GM18868 (cell line): ENCODE results near the gene MYO5A.
A peak's percentile ranks its signal among the peaks of the same experiment; 100 is the strongest.
"Not testable (repeated sequence)": the region's sequence is repeated elsewhere in the genome, so short reads cannot be mapped to it uniquely, and the experiment has no call there.

Source experiments
- ATAC-seq: cut with Tn5 transposase; IDR thresholded peaks from one replicate; pipeline ENCODE4 v1.9.1; 2021; ENCODE audit warnings: mild to moderate bottlenecking, moderate library complexity; ENCODE audit not compliant: unreplicated experiment

Gene MYO5A

DNA sequence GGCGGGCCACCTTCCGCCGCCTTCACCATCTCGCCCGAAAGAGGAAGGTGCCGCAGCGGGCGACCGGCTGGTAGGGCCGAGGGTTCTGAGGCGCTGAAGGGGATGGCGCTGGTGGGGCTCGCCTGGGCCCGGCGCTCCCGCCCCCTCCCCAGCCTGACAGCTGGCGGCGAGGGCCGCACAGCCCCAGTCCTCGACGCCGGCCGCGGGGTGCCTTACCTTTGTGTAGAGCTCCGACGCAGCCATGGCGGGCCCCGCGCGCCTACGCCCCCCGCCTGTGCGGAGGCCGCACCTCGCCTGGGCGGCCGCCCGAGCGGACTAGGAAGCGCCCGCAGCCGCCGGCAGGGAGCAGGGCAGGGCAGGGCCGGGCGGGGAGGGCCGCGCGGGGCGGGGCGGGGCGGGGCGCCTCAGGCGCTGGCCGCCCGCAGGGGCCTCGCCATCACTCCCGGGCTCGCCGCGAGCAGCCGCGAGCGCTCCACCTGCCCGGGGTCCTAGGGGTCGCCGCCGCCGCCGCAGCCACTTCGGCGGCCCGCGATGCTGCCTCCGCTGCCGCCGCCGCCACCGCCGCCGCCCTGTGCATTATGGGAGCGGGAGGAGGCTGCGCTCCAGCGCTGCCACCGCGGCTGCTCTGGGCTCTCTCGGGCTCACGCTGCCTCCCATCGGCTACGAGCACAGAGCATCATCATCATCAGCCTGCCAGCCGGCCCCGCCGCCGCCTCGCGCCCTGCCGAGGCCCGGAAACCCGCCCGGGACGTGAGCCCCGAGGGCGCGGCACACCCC, at the start of gene MYO5A:
MYO5A (minus strand) TSS at position 317 of the 777 bp plus-strand sequence; CDS start at position 243, 74 bp downstream.
- peak; percentile 86 for ATAC-seq

DNA sequence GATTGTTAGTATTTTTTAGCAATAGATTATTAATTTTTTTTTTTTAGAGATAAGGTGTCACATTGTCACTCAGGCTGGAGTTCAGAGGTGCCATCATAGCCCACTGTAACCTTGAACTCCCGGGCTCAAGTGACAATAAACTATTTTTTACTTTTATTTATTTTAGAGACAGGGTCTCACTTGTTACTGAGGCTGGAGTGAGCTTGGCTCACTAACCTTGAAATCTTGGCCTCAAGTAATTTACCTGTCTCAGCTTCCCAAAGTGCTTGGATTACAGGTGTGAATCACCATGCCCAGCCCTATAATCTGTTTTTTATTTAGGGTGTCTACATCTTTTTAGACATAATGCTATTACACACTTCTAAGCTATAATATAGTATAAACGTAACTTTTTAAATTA, 48.0 kb upstream of the MYO5A start:
- no peak for ATAC-seq

DNA sequence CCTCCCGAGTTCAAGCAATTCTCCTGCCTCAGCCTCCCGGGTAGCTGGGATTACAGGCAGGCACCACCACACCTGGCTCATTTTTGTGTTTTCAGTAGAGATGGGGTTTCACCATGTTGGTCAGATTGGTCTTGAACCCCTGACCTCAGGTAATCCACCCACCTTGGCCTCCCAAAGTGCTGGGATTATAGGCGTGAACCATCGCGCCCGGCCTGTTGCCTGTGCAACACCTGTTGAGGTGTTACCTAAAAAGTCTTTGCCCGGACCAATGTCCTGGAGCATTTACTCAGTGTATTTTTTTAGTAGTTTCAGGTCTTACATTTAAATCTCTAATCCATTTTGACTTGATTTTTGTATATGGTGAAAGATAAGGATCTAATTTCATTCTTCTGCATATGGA, 46.9 kb upstream of the MYO5A start:
- not testable (repeated sequence) for ATAC-seq

DNA sequence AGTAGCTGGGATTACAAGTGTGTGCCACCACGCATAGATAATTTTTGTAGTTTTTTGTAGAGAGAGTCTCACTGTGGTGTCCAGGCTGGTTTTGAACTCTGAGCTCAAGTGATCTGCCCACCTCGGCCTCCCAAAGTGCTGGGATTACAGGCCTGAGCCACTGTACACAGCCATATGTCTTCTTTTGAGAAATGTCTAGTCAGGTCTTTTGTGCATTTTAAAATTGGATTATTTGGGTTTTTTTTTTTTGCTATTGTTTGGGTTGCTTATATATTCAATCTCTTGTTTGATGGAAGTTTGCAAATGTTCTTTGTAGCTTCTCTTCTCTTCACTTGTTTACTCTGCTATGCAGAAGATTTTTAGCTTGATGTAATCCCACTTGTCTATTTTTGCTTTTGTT, 46.4 kb upstream of the MYO5A start:
- ATAC-seq = no peak

DNA sequence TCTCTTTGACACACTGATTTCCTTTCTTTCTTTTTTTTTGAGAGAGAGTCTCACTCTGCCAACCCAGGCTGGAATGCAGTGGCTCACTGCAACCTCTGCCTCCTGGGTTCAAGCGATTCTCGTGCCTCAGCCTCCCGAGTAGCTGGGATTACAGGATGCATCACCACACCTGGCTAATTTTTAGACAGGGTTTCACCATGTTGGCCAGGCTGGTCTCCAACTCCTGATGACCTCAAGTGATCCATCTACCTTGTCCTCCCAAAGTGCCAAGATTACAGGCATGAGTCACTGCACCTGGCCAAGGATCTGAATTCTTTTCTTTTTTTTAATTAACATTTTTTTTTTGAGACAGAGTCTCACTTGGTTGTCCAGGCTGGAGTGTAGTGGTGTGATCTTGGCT, 45.9 kb upstream of the MYO5A start:
- ATAC-seq = not testable (repeated sequence)

- peak; percentile 74 for ATAC-seq
Measured at GRCh38 chr15:52568601-52569585, 40.2 kb upstream of the MYO5A start, which contains the start of gene ARPP19. Gene ARPP19, minus strand, starts transcription at chr15:52569030. Its CDS starts 138 bp downstream, at chr15:52568892.

DNA sequence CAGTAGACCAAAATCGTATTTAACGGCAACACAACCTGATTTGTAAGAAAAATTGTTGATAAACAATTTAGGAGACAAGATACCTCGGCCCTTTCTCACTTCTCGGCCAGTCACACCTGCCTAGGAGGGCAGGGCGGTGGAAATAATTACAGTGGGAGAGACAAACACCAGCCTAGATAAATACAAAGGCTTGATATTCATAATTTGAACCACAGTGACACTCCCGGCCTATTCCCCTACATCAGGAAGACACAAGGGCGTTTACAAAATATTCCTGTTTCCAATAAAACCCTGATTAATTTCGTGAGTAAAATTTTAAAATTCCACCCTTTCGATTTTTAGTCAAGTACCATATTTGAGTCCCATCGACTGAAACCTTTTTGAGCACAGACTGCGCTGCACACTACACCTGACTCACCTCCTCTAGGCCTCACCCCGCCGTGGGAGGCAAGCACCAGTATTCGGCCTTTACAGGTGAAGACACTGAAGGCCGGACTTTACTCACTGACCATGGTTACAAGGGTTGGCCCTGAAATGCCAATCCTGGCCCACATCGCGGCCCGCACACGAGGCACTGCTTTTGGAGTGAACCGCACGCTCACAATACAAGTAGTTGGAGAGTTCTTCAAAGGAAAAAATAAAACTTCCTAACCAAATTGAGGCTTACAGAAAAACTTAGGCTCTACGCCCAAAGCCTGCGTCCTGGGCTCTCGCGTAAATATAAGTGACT, 39.4 kb upstream of the MYO5A start:
- ATAC-seq = no peak

DNA sequence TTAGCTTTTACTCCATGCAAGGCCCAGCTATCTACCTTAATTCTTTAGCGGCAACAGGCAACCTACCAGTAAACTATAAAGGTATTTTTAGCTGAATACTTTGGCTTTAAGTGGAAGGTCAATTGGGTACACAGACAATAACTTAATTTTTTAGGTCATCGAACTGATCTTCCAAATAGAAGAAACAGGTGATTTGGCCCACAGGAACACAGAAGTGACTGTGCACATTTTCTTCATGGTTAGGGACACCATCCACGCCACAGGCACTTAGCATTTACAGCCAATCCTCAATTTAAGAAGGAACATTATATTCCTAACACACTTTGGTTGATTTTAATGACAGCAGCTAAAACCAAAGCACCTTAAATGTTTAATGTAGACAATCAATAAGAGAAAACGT, 38.2 kb upstream of the MYO5A start:
- no peak for ATAC-seq

- ATAC-seq = peak; percentile 58
Measured at GRCh38 chr15:52565417-52566358, 37.0 kb upstream of the MYO5A start.

DNA sequence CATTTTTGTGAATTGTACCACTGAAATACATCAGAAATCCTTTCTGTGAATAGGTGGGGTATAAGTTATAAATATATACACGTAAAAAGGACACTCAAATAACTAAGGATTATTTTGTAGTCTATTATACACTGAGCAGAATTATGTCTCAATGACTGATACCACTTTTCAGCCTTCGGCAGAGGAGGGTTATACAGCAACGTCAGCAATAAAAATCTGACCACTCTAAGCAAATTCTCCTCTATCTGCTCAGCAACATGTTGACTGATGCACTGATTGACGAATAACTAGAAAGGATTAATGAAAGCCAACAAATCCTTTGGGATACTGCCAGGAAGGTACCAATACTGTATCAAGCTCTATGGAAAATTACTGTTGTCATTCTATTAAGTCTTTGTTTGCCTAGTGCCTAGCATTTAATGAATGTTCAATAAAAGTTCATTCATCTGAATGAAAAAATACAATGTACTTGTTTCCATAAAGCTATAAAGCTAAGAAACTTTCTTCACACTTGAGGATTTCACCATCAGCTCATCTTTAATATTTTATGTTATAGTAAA, 34.9 kb upstream of the MYO5A start:
- ATAC-seq = no peak

- ATAC-seq = peak; percentile 34
Measured at GRCh38 chr15:52559575-52559974, 30.9 kb upstream of the MYO5A start.

DNA sequence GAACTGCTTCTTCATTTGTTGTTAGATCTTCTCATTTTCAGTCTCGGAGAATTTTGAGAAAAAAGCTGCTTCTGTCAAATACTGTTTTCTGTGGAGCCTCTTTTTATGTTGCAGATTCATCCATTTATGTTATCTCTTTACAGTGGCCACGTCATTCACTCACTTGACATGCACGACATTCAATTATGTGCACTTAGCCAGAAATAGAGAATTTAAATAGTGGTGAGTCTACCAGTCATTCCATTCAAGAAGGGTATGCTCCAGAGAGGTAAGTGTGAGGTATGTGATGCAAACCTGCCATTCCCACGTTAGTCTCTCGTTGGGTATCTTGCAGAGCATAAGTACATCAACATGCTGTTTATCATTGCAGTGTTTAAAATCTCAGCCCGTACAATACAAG, 30.3 kb upstream of the MYO5A start:
- peak; percentile 25 for ATAC-seq

DNA sequence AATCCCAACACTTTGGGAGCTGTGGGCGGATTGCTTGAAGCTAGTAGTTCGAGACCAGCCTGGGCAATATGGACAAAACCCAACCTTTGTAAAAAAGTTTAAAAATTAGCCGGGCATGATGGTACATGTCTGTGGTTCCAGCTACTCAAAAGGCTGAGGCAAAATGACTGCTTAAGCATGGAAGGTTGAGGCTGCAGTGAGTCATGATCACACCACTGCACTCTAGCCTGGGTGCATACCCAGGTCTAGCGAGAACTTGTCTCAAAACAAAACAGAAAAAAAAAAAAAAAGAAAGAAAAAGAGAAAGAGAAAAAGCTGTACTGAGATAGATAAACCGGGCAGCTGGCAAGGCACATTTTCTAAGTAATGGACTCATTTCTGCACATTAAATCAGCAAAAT, 29.5 kb upstream of the MYO5A start:
- ATAC-seq = peak; percentile 88

DNA sequence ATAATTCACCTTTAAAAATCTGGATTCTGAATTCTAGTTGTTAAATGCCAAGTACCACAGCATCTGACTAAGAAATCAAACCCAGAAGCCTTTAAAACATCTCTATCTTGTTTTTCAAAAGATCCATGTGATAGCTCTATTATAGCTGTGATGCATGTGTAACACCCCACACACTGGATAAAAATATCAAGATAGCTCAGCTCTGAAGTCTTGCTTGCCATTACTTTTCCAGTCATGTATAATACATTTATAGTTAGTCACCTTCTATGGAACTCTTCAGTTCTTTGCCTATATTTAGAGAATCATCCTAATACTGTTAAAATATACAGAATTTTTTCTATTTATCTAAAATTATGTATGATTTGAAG, 28.6 kb upstream of the MYO5A start:
- no peak for ATAC-seq

- ATAC-seq = no peak
Measured at GRCh38 chr15:52556524-52557273, 28.0 kb upstream of the MYO5A start.

- no peak for ATAC-seq
Measured at GRCh38 chr15:52552303-52552702, 23.6 kb upstream of the MYO5A start.

DNA sequence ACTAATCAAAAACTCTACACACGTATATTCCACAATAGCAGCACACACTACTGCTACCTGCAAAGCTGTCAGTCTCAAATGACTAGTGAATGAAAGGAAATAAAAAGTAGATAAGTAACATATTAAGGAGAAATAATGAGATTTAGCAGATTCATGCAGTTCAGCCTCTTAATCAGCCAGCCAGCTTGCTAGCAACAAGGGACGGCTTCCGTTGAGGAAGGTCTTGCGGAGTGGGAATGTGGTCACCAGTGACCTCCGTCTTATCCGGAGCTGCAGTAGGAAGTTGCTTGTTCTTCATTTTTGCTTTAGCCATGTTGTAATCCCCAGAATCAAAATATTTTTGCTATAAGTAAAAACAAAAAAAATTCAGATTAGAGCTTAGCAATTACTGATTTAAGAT, 23.1 kb upstream of the MYO5A start:
- ATAC-seq = no peak

- ATAC-seq = not testable (repeated sequence)
Measured at GRCh38 chr15:52551186-52551585, 22.5 kb upstream of the MYO5A start.
